ENCODE data around the gene NME7.
"Not testable (repeated sequence)": the region's sequence is repeated elsewhere in the genome, so short reads cannot be mapped to it uniquely, and the experiment has no call there.

The NME7 gene, protein sequence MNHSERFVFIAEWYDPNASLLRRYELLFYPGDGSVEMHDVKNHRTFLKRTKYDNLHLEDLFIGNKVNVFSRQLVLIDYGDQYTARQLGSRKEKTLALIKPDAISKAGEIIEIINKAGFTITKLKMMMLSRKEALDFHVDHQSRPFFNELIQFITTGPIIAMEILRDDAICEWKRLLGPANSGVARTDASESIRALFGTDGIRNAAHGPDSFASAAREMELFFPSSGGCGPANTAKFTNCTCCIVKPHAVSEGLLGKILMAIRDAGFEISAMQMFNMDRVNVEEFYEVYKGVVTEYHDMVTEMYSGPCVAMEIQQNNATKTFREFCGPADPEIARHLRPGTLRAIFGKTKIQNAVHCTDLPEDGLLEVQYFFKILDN

DNA sequence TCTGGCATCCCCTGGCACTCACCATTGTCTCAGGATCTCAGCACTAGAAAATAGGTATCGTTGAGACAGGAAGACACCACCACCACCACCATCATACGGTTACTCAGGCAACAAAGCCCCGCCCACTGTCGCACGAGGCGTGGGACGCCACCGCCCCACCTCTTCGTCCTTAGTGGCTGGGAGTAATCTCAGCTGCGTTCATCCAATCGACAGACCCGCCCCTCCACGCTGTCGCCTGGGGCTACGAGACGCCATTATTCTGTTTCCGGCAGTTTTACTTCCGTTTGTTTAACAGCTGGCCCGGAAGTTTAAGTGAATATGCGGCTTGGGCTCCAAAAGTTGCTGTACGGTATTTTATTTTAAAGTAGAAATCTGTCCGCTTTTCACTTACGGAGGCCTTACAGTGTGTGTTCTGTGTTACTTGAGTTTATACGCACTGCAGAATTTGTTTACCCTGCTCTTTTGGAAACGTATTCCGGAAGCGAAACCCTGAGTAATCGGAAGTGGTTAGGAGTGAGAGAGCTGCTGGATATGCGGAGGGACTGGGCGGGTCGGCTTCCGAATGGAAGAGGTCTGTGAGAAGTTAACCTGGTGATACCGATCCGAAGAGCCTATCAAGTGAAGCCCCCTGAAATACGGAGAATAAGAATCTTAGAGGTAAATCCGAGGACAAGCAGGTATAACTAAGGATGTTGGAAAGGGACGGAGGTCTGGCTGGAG lies at the start of gene NME7, which contains the start of gene BLZF1:
Gene NME7, minus strand, starts transcription at position 112 of the 720 bp plus-strand sequence. Its CDS starts 87 bp downstream, at position 25.
Gene BLZF1, plus strand, starts transcription at position 510 of the 720 bp plus-strand sequence. CDS start 1,328 bp downstream, outside the sequence.
- DNase-seq: no peak

DNA sequence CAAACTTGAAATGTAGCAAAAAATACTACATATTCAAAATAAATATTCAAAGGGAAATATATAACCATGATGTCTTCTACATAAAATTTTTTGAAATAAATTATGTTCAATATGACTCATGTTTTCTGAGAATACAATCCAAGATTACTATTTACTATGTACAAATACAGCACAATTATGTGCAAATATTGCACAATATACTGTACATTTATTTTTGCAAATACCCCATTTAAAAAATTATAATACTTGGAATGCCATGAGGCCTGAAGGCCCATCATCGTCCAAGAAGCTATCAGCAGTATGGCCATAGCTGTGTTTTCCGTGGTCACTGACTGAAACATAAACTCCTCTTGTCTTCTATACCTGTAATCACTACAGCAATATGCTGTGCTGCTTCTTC lies 47.4 kb upstream of the NME7 start:
- DNase-seq: no peak

DNA sequence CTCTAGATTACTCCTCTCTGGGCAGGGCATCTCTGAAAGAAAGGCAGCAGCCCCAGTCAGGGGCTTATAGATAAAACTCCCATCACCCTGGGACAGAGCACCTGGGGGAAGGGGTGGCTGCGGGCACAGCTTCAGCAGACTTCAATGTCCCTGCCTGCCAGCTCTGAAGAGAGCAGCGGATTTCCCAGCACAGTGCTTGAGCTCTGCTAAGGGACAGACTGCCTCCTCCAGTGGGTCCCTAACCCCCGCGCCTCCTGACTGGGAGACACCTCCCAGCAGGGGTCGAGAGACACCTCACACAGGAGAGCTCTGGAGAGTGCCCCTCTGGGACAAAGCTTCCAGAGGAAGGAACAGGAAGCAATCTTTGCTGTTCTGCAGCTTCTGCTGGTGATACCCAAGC lies 40.7 kb upstream of the NME7 start:
- DNase-seq: not testable (repeated sequence)

DNA sequence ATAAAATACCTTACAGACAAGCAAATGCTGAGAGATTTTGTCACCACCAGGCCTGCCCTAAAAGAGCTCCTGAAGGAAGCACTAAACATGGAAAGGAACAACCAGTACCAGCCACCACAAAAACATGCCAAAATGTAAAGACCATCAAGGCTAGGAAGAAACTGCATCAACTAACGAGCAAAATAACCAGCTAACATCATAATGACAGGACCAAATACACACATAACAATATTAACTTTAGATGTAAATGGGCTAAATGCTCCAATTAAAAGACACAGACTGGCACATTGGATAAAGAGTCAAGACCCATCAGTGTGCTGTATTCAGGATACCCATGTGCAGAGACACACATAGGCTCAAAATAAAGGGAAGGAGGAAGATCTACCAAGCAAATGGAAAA lies 35.0 kb upstream of the NME7 start:
- DNase-seq: not testable (repeated sequence)

DNA sequence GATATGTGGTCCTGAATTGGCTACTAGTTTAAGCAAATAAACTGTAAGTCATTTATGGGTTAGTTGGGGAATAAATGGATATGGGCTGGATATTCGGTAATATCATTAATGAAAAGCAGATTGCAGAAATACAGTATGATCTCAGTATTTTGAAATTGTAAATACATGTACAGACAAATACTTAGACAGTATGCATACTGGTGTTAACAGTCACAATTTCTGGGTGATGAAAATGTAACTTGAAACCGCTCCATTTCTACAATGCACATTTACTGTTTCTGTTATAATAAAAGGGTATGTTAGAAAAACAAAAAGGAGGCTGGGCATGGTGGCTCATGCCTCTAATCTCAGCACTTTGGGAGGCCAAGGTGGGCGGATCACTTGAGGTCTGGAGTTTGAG lies 28.4 kb upstream of the NME7 start:
- DNase-seq: no peak

DNA sequence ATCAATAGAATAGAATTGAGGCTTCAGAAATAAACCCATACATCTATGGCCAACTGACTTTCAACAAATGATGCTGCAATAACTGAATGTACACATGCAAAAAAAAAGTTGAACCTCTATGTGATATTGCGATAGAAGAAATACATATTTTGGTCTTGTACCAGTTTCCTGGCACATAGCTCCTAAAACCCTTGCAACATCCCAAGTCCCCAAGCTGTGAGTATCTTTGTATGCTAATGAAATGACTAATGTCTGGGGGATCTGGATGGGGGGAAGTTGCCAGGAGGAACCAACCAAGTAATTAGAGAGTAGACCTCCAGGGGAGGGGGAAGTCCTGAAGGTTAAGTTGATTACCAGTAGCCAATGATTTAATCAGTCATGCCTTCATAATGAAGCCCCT lies 24.8 kb upstream of the NME7 start:
- no peak for DNase-seq

DNA sequence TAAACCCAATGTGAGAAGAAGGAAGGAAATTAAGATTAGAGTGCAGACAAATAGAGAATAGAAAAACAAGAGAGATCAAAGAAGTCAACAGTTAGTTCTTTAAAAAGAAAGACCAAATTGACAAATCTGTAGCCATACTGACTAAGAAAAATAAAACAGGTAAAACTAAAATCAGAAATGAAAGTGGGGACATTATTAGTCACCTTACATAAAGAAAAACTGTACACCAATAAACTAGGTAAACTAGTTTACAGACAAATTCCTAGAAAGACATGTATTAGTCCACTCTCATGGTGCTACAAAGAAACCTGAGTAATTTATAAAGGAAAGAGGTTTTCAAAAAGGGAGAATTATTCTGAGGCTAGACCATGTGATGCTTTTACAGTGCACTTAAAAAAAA lies 22.7 kb upstream of the NME7 start:
- DNase-seq: no peak

DNA sequence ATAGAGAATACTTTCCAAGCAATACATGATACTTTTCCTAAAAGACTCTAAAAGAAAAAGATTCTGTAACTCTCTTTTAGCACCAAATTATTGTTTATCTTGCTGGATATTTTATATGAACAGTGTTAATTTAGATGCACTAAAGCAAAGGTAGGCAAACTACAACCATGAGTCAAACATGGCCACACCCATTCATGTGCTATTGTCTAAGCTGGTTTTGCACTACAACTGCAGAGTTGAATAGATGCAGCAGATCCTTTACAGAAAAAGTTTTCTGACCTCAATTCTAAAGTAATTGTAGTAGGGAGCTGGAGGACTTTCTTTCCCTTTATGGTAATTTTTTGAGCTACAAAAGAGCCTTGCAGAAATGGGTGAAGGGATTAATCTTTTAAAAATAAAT lies 19.8 kb upstream of the NME7 start:
- DNase-seq: no peak

DNA sequence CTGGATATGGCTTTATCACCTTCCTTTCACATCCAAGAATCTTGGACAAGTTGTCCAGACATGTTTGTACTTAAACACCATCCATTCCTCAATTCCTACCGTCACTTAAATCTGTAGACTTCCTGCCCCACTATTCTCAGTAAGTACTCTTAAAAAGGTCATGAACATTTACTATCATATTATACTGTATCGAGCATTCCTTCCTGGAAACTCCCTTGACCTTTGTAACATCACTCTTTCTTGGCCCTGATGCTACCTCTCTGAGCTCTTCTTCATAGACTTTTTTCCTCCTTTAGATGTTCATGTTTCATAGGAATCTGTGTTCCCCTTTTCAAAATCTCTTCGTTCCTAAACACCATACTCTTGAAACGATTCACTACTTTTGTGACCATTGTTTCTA lies 15.9 kb upstream of the NME7 start:
- no peak for DNase-seq

DNA sequence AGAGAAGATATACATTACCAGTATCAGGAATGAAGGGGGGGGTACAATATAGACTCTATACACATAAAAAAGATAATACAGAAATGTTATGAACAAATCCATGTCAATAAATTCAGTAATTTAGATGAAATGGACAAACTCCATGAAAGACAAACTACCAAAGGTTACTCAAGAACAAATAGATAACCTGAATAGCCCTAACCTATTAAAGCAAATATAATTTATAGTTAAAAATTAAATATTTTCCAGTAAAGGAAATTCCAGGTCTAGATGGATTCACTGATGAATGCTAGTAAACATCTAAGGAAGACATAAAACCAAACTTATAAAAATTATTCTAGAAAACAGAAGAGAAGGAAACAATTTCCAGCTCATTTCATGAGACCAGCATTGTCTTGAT lies 13.6 kb upstream of the NME7 start:
- no peak for DNase-seq

DNA sequence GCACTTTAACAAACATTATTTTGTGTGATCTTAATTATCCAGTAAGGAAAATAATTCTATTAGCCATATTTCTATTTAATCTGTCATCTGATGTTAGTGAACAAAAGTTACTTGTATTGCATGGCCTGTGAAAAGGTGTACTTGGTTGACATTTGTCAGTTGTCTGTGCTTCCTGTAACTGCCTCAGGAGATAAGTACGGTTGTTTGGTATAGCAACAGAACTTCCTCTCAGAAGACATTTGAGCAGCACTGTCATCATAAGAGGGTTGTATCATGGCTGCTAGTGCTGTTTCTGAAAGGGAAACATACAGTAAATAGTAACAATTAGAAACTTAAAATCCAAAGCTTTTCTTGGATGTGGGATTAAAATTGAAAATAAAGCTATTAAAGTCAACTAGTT lies 3.8 kb upstream of the NME7 start:
- no peak for DNase-seq

DNA sequence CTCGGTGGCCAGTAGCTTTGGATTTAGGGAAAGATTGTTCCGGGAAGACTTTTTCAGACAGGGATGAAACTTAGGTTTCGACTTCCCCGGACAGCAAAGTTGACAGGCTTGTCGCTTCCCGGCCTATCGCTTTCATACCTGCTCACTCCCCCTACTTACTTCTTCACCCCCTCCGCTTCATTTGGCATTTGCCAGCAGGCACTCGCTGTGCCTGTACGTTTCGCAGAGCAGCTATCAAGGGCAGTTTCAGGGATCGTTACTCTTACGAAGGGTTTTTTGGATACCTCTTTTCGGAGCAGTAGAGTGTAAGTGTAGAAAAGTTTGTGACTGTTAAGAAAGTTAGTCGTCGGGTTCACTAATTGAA lies 791 bp upstream of the NME7 start:
- DNase-seq: no peak

DNA sequence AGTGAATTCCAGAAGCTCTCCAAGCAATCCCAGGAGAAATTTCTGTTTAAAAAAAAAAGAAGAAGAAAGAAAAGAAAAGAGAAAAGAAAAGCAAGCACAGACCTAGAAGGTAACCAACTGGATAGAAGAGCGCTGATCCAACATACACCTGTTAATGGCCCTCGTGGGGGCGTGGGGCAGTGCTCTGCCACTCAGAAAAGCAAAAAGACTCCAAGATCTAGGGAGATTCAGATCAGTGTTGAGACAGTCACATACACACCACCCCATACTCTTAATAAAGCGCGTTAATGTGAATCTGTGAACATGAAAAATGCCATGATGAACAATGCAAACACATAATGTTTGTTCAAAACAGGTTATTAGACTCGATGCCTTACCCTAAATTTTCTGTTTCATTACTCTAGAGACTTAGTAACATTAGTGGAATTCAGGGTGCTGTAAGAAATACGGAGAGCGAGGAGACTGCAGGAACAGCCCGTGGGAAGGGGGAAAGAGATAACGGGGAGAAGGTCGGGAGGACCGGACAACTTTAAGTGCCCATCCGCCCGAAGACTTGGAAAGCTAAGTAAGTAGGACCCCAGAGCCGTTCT lies 406 bp downstream of the NME7 start:
- no peak for DNase-seq

DNA sequence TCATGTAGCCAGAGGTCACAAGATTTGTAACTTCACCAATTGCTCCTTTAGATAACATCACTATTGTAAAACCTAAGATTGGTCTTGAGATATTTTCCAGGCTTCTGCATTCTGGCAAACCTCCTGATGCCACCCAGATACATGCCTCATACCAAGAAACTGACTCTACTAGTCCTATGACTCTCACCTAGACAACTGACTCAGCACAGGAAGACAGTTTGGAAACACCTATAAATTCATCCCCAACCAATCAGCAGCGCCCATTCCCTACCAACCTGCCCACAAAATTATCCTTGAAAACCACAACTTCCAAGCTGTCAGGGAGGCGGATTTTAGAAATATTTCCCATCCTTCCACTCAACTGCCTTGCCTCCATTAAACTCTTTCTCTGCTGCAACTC lies 2.6 kb downstream of the NME7 start:
- DNase-seq: no peak

DNA sequence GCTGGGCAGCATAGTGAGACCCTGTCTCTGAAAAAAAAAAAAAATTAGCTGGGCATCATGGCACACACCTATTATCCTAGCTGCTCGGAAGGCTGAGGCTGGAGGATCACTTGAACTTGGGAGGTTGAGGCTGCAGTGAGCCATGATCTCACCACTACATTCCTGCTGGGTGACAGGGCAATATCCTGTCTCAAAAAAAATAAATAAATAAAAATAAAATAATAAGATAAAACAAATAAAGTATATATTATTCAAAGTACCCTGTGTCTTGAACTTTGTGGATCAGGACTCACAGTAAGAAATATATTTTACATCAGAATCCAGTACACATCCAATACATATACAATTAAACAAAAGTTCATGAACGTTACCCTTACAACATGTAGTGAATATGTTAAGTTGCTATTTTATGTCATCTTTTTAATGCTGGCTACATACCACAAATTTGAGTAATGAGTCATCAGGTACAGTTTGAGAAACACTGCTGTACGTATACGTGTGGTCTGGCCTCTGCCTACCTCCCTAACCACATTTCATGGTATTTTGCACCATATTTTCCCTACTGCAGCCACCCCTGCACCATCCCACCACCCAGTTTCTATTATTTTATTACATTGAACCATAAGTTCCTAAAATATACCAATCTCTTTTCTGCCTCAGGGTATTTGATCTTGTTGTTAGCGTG lies 4.4 kb downstream of the NME7 start:
- no peak for DNase-seq

DNA sequence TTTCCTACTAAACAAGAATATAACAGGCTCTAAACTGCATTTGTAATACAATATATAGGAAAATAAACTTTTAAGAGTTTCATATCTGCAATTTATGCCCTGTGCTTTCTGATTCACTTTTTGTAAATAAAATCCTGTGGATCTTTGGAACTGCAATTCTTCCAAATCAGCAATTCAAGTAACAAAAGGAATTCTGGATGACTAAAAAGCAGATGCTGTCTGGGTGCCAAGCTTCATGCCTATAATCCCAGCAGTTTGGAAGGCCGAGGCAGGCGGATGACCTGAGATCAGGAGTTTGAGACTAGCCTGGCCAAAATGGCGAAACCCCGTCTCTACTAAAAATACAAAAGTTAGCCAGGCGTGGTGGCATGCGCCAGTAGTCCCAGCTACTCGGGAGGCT lies 6.3 kb downstream of the NME7 start:
- no peak for DNase-seq

DNA sequence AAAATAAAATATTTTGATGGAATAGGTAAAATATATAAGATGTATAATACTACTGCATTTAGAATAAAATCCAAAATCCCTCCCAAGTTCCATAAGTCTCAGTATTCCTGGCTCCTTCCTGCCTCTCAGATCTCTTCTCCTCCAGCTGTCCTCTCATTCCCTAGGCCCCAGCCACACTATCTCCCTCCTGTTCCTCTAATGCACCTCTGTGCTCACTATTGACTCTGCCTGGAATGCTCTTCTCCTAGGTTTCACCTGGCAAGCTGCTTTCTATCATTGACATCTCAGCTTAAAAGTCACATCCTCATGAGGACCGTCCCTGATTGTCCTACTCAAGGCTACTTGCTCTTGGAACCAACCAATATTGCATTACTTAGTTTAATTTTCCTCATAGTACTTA lies 7.2 kb downstream of the NME7 start:
- DNase-seq: no peak

DNA sequence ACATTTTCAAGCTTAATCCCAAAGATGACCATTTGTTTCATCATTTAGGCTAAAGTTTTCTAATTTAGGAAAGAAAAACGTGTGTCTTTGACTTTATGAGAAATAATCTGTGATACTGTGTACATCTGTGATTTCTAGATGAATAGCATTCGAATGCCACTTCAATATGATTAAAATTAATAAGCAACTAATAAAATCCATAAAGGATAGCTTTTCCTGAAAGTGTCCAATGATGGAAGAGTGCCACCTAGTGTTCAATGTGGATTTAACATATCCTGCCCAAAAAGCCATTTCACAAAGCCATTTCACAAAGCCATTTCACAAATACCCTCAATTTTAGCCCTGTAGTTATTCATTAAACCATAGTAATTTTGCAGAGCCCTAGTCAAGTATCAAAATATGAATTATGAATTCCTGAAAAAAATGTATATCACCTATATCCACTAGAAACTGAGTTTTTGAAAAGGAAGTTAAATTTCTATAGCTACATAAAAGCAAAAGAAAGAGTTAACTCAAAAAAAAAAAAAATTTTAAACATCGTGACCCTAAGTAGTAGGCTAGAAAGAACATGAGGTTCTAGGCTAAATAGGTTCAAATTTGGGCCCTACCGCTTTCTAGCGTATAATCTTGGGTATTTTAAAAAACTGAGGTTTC lies 19.1 kb downstream of the NME7 start:
- no peak for DNase-seq

DNA sequence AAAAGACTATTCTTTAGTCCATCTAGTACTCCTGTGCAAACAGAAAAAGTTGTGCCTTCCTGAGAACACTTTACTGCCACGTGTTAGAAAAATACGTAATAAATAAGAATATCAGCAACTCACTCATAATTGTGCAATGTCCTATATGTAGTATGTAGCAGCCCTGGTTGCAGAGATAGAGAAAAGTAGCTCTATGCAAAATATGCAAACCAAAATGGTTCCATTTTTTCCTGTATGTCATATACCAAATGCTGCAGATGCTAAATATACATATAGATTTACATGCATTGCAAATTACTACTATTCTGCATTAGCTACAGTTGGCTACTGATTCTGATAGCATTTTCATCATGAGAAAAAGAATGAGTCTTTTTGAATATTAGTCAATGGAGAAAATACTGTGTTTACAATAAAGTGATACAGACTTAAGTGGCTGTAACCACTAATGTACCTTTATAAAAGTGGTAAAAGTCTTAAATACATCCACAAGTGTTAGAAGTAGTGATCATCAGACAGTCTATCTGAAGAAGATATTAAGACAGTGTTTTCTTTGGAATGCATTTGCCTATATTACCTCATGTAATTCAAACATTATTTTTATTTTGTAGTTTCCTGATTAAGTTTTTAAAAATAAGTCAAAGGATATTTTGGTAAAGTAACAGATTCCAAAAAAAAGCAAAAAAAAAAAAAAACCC lies 19.8 kb downstream of the NME7 start:
- no peak for DNase-seq

DNA sequence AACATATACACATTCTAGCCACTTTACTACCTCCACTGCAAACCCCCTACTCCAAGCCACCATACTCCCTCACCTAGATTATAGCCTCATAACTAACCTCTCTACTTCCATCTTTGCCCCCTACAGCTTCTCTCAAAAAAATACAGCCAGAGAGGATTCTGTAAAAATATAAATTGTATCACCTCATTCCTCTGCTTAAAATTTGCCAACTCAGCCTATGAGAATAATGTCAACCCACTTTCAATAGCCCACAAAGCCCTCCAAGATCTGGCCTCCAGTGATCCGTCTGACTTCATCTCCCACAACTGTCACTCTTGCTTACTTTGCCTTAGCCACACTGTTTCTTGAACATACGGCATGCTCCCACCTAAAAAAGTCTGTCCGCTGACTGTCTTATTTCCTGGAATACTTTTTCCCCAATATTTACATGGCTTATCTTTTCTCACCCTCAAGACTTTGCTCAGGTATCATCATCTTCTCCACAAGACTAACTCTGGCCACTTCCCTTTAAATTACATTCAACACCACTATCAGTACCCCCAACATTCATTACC lies 21.5 kb downstream of the NME7 start:
- DNase-seq: no peak

DNA sequence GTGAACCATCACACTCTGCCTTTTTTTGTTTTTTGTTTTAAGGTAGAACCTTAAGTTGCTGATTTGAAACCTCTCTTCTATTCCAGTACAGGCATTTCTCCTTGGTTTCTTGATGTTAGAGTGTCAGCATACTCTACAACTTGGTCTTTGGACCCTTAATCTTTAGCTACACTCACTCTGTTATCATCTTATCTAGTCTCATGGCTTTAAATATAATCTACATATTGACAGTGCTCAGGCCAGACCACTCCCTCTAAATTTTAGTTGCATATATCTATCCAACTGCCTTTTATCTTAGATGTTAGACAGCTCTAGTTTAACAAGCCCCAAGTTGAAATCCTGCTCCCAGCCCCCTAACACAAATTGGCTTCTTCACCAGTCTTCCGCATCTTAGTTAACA lies 22.1 kb downstream of the NME7 start:
- DNase-seq: no peak

DNA sequence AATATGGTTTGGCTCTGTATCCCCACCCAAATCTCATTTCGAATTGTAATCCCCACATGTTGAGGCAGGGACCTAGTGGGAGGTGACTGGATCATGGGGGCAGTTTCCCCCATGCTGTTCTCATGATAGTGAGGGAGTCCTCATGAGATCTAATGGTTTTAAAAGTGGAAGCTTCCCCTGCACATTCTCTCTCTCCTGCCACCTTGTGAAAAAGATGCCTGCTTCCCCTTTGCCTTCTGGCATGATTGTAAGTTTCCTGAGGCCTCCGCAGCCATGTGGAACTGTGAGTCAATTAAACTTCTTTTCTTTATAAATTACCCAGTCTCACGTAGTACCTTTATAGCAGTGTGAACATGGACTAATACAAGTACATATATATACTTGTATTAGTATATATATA lies 25.5 kb downstream of the NME7 start:
- DNase-seq: not testable (repeated sequence)

Measured in cortex of kidney (tissue), 1 donor.